ENCODE data around the gene ADIPOQ. TPM values are rescaled to one million over a fixed set of nuclear protein-coding genes. Genes with fewer than 3 reads are reported as not detected.
A peak's percentile ranks its signal among the peaks of the same experiment; 100 is the strongest.
"Not testable (repeated sequence)": the region's sequence is repeated elsewhere in the genome, so short reads cannot be mapped to it uniquely, and the experiment has no call there.

The ADIPOQ gene
- total RNA-seq: 10 to 100 TPM in 4 of 10 donors, 1 to 10 TPM in 3, under 1 TPM in 2, not detected in 1; 0.39 to 47.0 (median 6.8) TPM
- 10 to 100 TPM in 1 of 2 donors, 1 to 10 TPM in 1; 6.5 to 17.2 TPM for polyA plus RNA-seq
- long read RNA-seq, donor 1: 0 reads
- long read RNA-seq, donor 2: 0 reads
- long read RNA-seq, donor 3, full-length matches to known transcripts: 1 of 21 reads
- long read RNA-seq, donor 3, partial matches to known transcripts: 1 of 21 reads
- long read RNA-seq, donor 3, other reads (novel, unspliced or antisense): 19 of 21 reads

DNA sequence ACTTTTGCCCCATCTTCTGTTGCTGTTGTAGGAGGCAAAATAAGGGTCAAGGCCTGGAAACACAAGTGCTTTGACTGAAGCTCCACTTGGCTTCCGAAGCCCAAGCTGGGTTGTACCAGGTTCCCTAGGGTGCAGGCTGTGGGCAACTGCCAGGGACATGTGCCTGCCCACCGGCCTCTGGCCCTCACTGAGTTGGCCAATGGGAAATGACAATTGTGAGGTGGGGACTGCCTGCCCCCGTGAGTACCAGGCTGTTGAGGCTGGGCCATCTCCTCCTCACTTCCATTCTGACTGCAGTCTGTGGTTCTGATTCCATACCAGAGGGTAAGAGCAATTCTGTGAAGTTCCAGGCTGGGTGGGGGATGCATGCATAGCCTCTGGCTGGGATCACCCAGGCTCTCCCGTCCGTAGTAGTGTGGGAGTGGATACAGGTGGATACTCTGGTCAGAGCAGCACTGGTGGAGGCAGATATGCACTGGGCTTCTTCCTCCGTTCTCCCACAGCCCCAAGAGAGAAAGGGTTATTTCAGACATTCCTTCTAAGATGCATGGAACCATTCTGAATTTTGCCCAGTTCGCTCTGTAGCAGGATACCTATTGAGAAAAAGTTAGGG is at the start of gene ADIPOQ:
TSS of gene ADIPOQ (plus strand) at position 285 of the 613 bp plus-strand sequence. CDS start 10,349 bp downstream, outside the sequence.
- ATAC-seq (peak in 1 of 8 donors; percentile 48), DNase-seq (peak in 1 of 2 donors; percentile 3)
- no peaks in the 10 kb centered on the region for H3K36me3 ChIP-seq
- intact Hi-C loops (cut with DNase I): no loop called here
- H3K9me3 ChIP-seq: no peaks in the 10 kb centered on the region
- no peak within 1 kb of the TSS for H3K27ac ChIP-seq
- H3K4me3 ChIP-seq: no peak within 1 kb of the TSS
- H3K4me1 ChIP-seq: no peaks in the 10 kb centered on the region
- TF ChIP-seq, protein P1, sequence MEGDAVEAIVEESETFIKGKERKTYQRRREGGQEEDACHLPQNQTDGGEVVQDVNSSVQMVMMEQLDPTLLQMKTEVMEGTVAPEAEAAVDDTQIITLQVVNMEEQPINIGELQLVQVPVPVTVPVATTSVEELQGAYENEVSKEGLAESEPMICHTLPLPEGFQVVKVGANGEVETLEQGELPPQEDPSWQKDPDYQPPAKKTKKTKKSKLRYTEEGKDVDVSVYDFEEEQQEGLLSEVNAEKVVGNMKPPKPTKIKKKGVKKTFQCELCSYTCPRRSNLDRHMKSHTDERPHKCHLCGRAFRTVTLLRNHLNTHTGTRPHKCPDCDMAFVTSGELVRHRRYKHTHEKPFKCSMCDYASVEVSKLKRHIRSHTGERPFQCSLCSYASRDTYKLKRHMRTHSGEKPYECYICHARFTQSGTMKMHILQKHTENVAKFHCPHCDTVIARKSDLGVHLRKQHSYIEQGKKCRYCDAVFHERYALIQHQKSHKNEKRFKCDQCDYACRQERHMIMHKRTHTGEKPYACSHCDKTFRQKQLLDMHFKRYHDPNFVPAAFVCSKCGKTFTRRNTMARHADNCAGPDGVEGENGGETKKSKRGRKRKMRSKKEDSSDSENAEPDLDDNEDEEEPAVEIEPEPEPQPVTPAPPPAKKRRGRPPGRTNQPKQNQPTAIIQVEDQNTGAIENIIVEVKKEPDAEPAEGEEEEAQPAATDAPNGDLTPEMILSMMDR (IDR thresholded peaks at IDR 0.05): no peak
- WGBS, 2 donors: 88 to 90% methylated on average over 7 of the region's 7 CpGs
- peaks cover 0 to 13% (median 0%) of the 10 kb centered on the region in 7 donors for H3K27me3 ChIP-seq

DNA sequence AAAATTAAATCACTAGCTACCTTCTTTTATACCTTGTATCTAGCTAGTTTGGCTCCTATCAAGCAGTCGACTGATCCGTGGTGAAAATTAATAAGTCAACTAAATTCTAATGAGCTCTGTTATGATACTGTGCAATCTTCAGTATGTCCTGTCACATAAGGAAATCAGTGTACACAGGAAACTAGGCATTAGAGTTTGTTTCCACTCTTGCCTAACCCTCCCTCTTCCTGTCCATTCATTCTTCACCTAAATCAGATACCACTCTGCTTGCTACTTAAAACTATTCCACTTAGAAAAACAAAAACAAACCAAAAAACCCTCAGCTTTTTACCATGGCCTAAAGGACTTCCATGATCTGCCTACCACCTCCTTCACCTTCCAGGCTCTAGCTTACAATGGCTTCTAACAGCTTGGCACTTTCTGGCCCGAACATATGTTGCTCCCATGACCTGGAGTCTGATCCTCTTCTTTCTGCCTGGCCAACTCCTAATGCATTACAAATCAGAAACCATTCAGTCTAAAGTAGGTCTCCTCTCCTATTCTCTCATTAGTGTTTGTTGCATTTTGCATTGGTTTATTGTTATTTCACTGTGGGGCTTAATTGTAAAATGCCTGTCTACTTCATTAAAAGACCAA is 44.2 kb upstream of the ADIPOQ start:
- ATAC-seq (no peak), DNase-seq (no peak)
- H3K27ac ChIP-seq: no peak overlapping the region
- intact Hi-C loops (cut with DNase I): no loop called here
- H3K4me3 ChIP-seq: no peak overlapping the region
- 68 to 71% methylated on average over 3 of the region's 3 CpGs for WGBS, 2 donors
- H3K36me3 ChIP-seq: peaks cover 0 to 92% (median 12%) of the 10 kb centered on the region in 9 donors
- peaks cover 0 to 5% (median 0%) of the 10 kb centered on the region in 9 donors for H3K4me1 ChIP-seq
- no peaks in the 10 kb centered on the region for H3K9me3 ChIP-seq
- H3K27me3 ChIP-seq: no peaks in the 10 kb centered on the region
- TF ChIP-seq, protein P1 (IDR thresholded peaks at IDR 0.05): no peak

DNA sequence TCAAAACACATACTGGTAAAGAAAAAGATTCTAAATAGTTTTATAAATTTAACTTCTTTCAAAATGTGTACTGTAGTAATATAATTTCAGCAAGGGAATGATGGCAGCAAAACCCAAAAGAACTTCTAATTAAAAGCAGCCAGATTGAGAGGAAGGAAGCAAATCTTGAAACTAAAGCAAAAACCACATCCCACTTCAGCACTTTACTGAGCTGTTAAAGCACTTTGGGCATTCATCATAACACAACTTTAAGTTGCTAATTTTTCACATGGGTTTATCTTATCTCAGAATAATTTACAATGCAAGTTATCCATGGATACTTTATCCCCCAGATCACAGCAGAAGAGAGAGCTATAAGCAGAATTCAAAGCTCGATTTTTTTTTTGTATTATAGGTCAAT is 42.2 kb upstream of the ADIPOQ start:
- 94 to 100% methylated on average over 1 of the region's 1 CpG for WGBS, 2 donors
- H3K36me3 ChIP-seq: peaks cover 0 to 85% (median 12%) of the 10 kb centered on the region in 9 donors

DNA sequence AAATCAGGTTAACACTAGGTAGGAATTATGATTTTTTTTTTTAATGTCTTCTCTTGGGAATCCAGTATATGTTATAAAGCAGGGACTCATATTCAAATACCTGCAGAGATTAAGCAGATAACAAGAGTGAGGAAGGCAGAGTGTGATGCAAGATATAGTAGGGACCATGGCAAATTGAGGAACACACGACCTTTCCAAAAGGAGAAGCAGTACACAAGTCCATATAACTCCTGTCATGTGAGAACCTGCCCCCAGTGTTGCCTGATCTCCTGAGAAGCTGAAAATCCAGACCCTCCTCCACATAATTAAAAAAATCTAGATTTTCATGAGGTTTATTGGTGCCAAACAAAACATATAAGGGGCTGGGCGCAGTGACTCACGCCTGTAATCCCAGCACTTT is 39.8 kb upstream of the ADIPOQ start:
- Histone ChIP-seq H3K27me3 (no peaks in the 10 kb centered on the region), H3K36me3 (peaks cover 0 to 61% (median 7%) of the 10 kb centered on the region in 9 donors)
- intact Hi-C loops (cut with DNase I): no loop called here

More for the DNA sequence above, 42.2 kb upstream of the ADIPOQ start:
- Histone ChIP-seq H3K4me3 (no peak overlapping the region), H3K27ac (no peak overlapping the region), H3K27me3 (no peaks in the 10 kb centered on the region), H3K9me3 (no peaks in the 10 kb centered on the region), H3K4me1 (peaks cover 0 to 11% (median 4%) of the 10 kb centered on the region in 9 donors)
- ATAC-seq (no peak), DNase-seq (no peak)
- intact Hi-C loops (cut with DNase I): no loop called here
- TF ChIP-seq, protein P1 (IDR thresholded peaks at IDR 0.05): no peak

DNA sequence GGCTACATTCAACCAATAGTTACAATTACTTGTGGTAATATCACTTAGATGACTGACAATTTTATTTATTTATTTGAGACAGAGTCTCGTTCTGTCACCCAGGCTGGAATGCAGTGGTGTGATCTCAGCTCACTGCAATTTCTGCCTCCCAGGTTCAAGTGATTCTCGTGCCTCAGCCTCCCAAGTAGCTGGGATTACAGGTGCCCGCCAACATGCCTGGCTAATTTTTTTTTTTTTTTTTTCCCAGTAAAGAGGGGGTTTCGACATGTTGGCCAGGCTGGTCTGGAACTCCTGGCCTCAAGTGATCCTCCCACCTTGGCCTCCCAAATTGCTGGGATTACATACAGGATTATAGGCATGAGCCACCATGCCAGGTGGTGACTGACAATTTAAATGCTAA is 39.1 kb upstream of the ADIPOQ start:
- ATAC-seq; DNase-seq; H3K27me3 ChIP-seq; H3K9me3 ChIP-seq; H3K4me3 ChIP-seq; intact Hi-C loops (cut with DNase I); H3K27ac ChIP-seq: not testable (repeated sequence)
- H3K4me1 ChIP-seq: peaks cover 0 to 26% (median 19%) of the 10 kb centered on the region in 9 donors
- peaks cover 0 to 54% (median 7%) of the 10 kb centered on the region in 9 donors for H3K36me3 ChIP-seq
- 79 to 89% methylated on average over 4 of the region's 4 CpGs for WGBS, 2 donors

More for the DNA sequence above, 39.8 kb upstream of the ADIPOQ start:
- no peak for DNase-seq
- Histone ChIP-seq H3K4me1 (peaks cover 0 to 26% (median 19%) of the 10 kb centered on the region in 9 donors), H3K4me3 (no peak overlapping the region), H3K9me3 (no peaks in the 10 kb centered on the region), H3K27ac (no peak overlapping the region)
- no peak for ATAC-seq
- TF ChIP-seq, protein P1 (IDR thresholded peaks at IDR 0.05): no peak
- WGBS, 2 donors: 86 to 90% methylated on average over 3 of the region's 3 CpGs

Measured in heart right ventricle (tissue), 16 donors.